GM23338 (cell line): Measurements from ENCODE around the gene IYD. TPM values are rescaled to one million over a fixed set of nuclear protein-coding genes. Genes with fewer than 3 reads are reported as not detected.

Experiments
- ATAC-seq: fragments of 200-7000 bp; cut with Tn5 transposase; 3 replicates; pipeline ENCODE4 v1.9.1; 2020
- DNase-seq: peaks from one replicate; pipeline ENCODE4 v3.0.0-alpha.2; 2015; ENCODE audit warnings: low spot score
- H2AFZ ChIP-seq: fragments of 200-600 bp; sonication (generic); 2 replicates; pipeline ENCODE4 v1.8.0; 2016; ENCODE audit warnings: antibody characterized with exemption, mild to moderate bottlenecking, moderate library complexity
- H3F3A ChIP-seq: fragments of 200-600 bp; sonication (generic); replicated peaks from 2 replicates; pipeline ENCODE4 v1.8.0; 2017; ENCODE audit warnings: antibody characterized with exemption, mixed run types, low read depth
- H3K27ac ChIP-seq: fragments of 200-600 bp; sonication (generic); 2 replicates; pipeline ENCODE4 v1.6.1; 2016; ENCODE audit warnings: low read depth
- H3K27me3 ChIP-seq: fragments of 200-600 bp; sonication (generic); 2 replicates; pipeline ENCODE4 v1.8.0; 2016; ENCODE audit warnings: mild to moderate bottlenecking, mixed run types, moderate library complexity; ENCODE audit not compliant: insufficient read depth
- H3K36me3 ChIP-seq: fragments of 200-600 bp; sonication (generic); 2 replicates; pipeline ENCODE4 v1.8.0; 2016; ENCODE audit warnings: mild to moderate bottlenecking; ENCODE audit not compliant: insufficient read depth
- H3K4me1 ChIP-seq: fragments of 200-600 bp; sonication (generic); 2 replicates; pipeline ENCODE4 v1.8.0; 2016; ENCODE audit warnings: mild to moderate bottlenecking, moderate library complexity; ENCODE audit not compliant: insufficient read depth
- H3K4me2 ChIP-seq: fragments of 200-600 bp; sonication (generic); 2 replicates; pipeline ENCODE4 v1.7.1; 2017; ENCODE audit warnings: mixed run types
- H3K4me3 ChIP-seq: fragments of 200-600 bp; sonication (generic); 2 replicates; pipeline ENCODE4 v1.6.1; 2016; ENCODE audit warnings: mixed run types
- H3K79me2 ChIP-seq: fragments of 200-600 bp; sonication (generic); replicated peaks from 2 replicates; pipeline ENCODE4 v1.8.0; 2017; ENCODE audit warnings: mild to moderate bottlenecking; ENCODE audit not compliant: insufficient read depth
- H3K9me2 ChIP-seq: fragments of 200-600 bp; sonication (generic); 2 replicates; pipeline ENCODE4 v1.8.0; 2017; ENCODE audit not compliant: insufficient read depth
- H4K20me1 ChIP-seq: fragments of 200-600 bp; sonication (generic); replicated peaks from 2 replicates; pipeline ENCODE4 v1.8.0; 2017; ENCODE audit warnings: mild to moderate bottlenecking; ENCODE audit not compliant: insufficient read depth
- H3K27ac Mint-ChIP-seq: 2 replicates; pipeline ENCODE4 v1.8.0; 2020; ENCODE audit warnings: inconsistent platforms, mild to moderate bottlenecking, moderate library complexity, mixed read lengths
- H3K27me3 Mint-ChIP-seq: 3 replicates; pipeline ENCODE4 v1.8.0; 2022; ENCODE audit warnings: low read depth, mild to moderate bottlenecking, moderate library complexity, mixed read lengths, inconsistent platforms; ENCODE audit not compliant: insufficient read depth, poor library complexity
- H3K36me3 Mint-ChIP-seq: 3 replicates; pipeline ENCODE4 v1.8.0; 2021; ENCODE audit warnings: low read depth, mild to moderate bottlenecking, inconsistent platforms, moderate library complexity, mixed read lengths
- H3K4me1 Mint-ChIP-seq: 3 replicates; pipeline ENCODE4 v1.8.0; 2020; ENCODE audit warnings: mild to moderate bottlenecking, inconsistent platforms, mixed read lengths
- H3K4me3 Mint-ChIP-seq: 3 replicates; pipeline ENCODE4 v1.8.0; 2021; ENCODE audit warnings: moderate library complexity, mild to moderate bottlenecking, inconsistent platforms, mixed read lengths
- H3K9me3 Mint-ChIP-seq: 3 replicates; pipeline ENCODE4 v1.8.0; 2020; ENCODE audit warnings: moderate library complexity, mild to moderate bottlenecking, inconsistent platforms, mixed read lengths
- CREB1 ChIP-seq: fragments of 250-450 bp; sonication (Bioruptor Pico); IDR thresholded peaks from 2 replicates; pipeline ENCODE4 v1.5.0; 2020; ENCODE audit warnings: low read depth, mild to moderate bottlenecking, moderate library complexity
- CTCF ChIP-seq, 2 experiments: fragments of 200-600 bp in 1 of 2; sonication (generic) in 1 of 2; conservative IDR thresholded peaks; 2 replicates each; pipeline versions ENCODE4 v1.5.1 to v1.6.1; 2016 to 2017; ENCODE audit warnings: antibody characterized with exemption in 2 of 2, low read depth in 2 of 2, mild to moderate bottlenecking in 2 of 2, moderate library complexity in 1 of 2
- ETS1 ChIP-seq: IDR thresholded peaks from 2 replicates; pipeline ENCODE4 v1.6.1; 2016; ENCODE audit warnings: antibody characterized with exemption
- EZH2 ChIP-seq: fragments of 200-600 bp; sonication (generic); IDR thresholded peaks from one replicate; pipeline ENCODE4 v1.8.0; 2017; ENCODE audit warnings: antibody characterized with exemption, mild to moderate bottlenecking, low read depth; ENCODE audit not compliant: unreplicated experiment
- EZH2phosphoT487 ChIP-seq: fragments of 200-600 bp; sonication (generic); IDR thresholded peaks from one replicate; pipeline ENCODE4 v1.8.1; 2018; ENCODE audit warnings: antibody characterized with exemption; ENCODE audit not compliant: unreplicated experiment
- JUNB ChIP-seq: IDR thresholded peaks from one replicate; pipeline ENCODE4 v1.6.1; 2016; ENCODE audit warnings: antibody characterized with exemption; ENCODE audit not compliant: unreplicated experiment
- NANOG ChIP-seq: IDR thresholded peaks from 2 replicates; pipeline ENCODE4 v1.6.1; 2016; ENCODE audit warnings: antibody characterized with exemption, borderline replicate concordance
- POLR2AphosphoS5 ChIP-seq: IDR thresholded peaks from 2 replicates; pipeline ENCODE4 v1.6.1; 2016; ENCODE audit warnings: antibody characterized with exemption, low read depth
- REST ChIP-seq: IDR thresholded peaks from one replicate; pipeline ENCODE4 v1.6.1; 2018; ENCODE audit warnings: antibody characterized with exemption; ENCODE audit not compliant: unreplicated experiment
- STAT1 ChIP-seq: IDR thresholded peaks from one replicate; pipeline ENCODE4 v1.6.1; 2016; ENCODE audit warnings: antibody characterized with exemption; ENCODE audit not compliant: unreplicated experiment
- ZNF114 ChIP-seq: fragments of 250-450 bp; sonication (Bioruptor Pico); IDR thresholded peaks from 2 replicates; pipeline ENCODE4 v1.5.0; 2020; ENCODE audit warnings: mild to moderate bottlenecking, moderate library complexity
- ZNF331 ChIP-seq: fragments of 250-450 bp; sonication (Bioruptor Pico); IDR thresholded peaks from 2 replicates; pipeline ENCODE4 v1.5.0; 2020; ENCODE audit warnings: low read depth, mild to moderate bottlenecking, moderate library complexity
- polyA plus RNA-seq: library from polyadenylated mRNA; unstranded; fragments of >200 nt; fragmentation: Nextera tagmentation; extraction: Ambion mirVana; gene quantifications from 2 replicates; pipeline ENCODE4 v1.2.1, GENCODE V29; 2016
- total RNA-seq: library from RNA; depleted of rRNA; stranded (reverse); fragments of >200 nt; shearing (Covaris generic); gene quantifications from 2 replicates; pipeline ENCODE4 v1.2.3, GENCODE V29; 2014
- TF ChIP-seq, protein P1 (sequence below): fragments of 250-450 bp; sonication (Bioruptor Pico); IDR thresholded peaks from 2 replicates; pipeline ENCODE4 v1.5.0; 2020; ENCODE audit warnings: mild to moderate bottlenecking, moderate library complexity

Gene IYD
- total and polyA plus RNA-seq, 2 experiments from 2014 or later, result not detected

DNA sequence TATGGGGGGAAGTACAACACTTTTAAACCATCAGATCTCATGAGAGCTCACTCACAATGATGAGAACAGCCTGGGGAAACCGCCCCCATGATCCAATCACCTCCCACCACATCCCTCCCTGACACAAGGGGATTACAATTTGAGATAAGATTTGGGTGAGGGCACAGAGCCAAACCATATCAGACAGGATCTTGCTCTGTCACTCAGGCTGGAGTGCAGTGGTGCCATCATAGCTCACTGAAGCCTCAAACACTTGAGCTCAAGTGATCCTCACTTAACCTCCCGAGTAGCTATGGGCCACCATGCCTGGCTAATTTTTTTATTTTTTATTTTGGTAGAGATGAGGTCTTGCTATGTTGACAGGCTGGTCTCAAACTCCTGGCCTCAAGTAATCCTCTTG lies 5.1 kb upstream of the IYD start:
- no peaks in the 10 kb centered on the region; the same call in 2 of the 3 replicates for H3K4me1 Mint-ChIP-seq
- Histone ChIP-seq H3F3A (no peaks in the 10 kb centered on the region), H3K4me2 (no peak overlapping the region), H3K4me3 (no peak overlapping the region), H4K20me1 (no peaks in the 10 kb centered on the region), H3K27ac (no peak overlapping the region), H2AFZ (no peak overlapping the region), H3K79me2 (no peaks in the 10 kb centered on the region), H3K9me2 (no peaks in the 10 kb centered on the region), H3K27me3 (no peaks in the 10 kb centered on the region), H3K4me1 (no peaks in the 10 kb centered on the region), H3K36me3 (no peaks in the 10 kb centered on the region)
- no peak for ATAC-seq
- no peak overlapping the region for H3K4me3 Mint-ChIP-seq
- H3K27me3 Mint-ChIP-seq, result no peaks in the 10 kb centered on the region
- H3K36me3 Mint-ChIP-seq, result no peaks in the 10 kb centered on the region
- TF ChIP-seq, protein P1, sequence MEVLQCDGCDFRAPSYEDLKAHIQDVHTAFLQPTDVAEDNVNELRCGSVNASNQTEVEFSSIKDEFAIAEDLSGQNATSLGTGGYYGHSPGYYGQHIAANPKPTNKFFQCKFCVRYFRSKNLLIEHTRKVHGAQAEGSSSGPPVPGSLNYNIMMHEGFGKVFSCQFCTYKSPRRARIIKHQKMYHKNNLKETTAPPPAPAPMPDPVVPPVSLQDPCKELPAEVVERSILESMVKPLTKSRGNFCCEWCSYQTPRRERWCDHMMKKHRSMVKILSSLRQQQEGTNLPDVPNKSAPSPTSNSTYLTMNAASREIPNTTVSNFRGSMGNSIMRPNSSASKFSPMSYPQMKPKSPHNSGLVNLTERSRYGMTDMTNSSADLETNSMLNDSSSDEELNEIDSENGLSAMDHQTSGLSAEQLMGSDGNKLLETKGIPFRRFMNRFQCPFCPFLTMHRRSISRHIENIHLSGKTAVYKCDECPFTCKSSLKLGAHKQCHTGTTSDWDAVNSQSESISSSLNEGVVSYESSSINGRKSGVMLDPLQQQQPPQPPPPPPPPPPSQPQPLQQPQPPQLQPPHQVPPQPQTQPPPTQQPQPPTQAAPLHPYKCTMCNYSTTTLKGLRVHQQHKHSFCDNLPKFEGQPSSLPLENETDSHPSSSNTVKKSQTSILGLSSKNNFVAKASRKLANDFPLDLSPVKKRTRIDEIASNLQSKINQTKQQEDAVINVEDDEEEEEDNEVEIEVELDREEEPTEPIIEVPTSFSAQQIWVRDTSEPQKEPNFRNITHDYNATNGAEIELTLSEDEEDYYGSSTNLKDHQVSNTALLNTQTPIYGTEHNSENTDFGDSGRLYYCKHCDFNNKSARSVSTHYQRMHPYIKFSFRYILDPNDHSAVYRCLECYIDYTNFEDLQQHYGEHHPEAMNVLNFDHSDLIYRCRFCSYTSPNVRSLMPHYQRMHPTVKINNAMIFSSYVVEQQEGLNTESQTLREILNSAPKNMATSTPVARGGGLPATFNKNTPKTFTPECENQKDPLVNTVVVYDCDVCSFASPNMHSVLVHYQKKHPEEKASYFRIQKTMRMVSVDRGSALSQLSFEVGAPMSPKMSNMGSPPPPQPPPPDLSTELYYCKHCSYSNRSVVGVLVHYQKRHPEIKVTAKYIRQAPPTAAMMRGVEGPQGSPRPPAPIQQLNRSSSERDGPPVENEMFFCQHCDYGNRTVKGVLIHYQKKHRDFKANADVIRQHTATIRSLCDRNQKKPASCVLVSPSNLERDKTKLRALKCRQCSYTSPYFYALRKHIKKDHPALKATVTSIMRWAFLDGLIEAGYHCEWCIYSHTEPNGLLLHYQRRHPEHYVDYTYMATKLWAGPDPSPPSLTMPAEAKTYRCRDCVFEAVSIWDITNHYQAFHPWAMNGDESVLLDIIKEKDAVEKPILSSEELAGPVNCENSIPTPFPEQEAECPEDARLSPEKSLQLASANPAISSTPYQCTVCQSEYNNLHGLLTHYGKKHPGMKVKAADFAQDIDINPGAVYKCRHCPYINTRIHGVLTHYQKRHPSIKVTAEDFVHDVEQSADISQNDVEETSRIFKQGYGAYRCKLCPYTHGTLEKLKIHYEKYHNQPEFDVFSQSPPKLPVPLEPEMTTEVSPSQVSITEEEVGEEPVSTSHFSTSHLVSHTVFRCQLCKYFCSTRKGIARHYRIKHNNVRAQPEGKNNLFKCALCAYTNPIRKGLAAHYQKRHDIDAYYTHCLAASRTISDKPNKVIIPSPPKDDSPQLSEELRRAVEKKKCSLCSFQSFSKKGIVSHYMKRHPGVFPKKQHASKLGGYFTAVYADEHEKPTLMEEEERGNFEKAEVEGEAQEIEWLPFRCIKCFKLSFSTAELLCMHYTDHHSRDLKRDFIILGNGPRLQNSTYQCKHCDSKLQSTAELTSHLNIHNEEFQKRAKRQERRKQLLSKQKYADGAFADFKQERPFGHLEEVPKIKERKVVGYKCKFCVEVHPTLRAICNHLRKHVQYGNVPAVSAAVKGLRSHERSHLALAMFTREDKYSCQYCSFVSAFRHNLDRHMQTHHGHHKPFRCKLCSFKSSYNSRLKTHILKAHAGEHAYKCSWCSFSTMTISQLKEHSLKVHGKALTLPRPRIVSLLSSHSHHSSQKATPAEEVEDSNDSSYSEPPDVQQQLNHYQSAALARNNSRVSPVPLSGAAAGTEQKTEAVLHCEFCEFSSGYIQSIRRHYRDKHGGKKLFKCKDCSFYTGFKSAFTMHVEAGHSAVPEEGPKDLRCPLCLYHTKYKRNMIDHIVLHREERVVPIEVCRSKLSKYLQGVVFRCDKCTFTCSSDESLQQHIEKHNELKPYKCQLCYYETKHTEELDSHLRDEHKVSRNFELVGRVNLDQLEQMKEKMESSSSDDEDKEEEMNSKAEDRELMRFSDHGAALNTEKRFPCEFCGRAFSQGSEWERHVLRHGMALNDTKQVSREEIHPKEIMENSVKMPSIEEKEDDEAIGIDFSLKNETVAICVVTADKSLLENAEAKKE (CRISPR knock-in tag), result no peak
- TF ChIP-seq EZH2, result no peak
- no peak for TF ChIP-seq ZNF114
- TF ChIP-seq ETS1, result no peak
- no peak for TF ChIP-seq POLR2AphosphoS5
- no peak for TF ChIP-seq ZNF331 (CRISPR knock-in tag)
- no peak for TF ChIP-seq JUNB
- TF ChIP-seq NANOG, result no peak
- no peak for TF ChIP-seq EZH2phosphoT487
- TF ChIP-seq REST, result no peak
- TF ChIP-seq CREB1 (CRISPR knock-in tag), result no peak
- no peak for TF ChIP-seq CTCF (conservative IDR thresholded peaks at IDR 0.05; ENCODE audit: low read depth in 2 of 2)
- no peak for TF ChIP-seq STAT1
- H3K27ac Mint-ChIP-seq, result no peak overlapping the region
- no peak for DNase-seq
- no peaks in the 10 kb centered on the region for H3K9me3 Mint-ChIP-seq
